ENCODE results near the gene SLC49A4.
A peak's percentile ranks its signal among the peaks of the same experiment; 100 is the strongest.

The SLC49A4 gene

GRCh38 chr3:122890077-122890719 is 95.3 kb downstream of the SLC49A4 start:
- peak; percentile 45 for DNase-seq
- no peak for TF ChIP-seq CTCF (IDR thresholded peaks at IDR 0.05; ENCODE audit: low read depth, low read length)
- H3K9me3 ChIP-seq = no peaks in the 10 kb centered on the region
- peaks cover 22% of the 10 kb centered on the region for H3K4me1 ChIP-seq
- H3K4me3 ChIP-seq (ENCODE audit: low read depth, low read length) = no peak overlapping the region
- H3K27me3 ChIP-seq = no peaks in the 10 kb centered on the region
- no peaks in the 10 kb centered on the region for H3K36me3 ChIP-seq

GRCh38 chr3:122890720-122891220 is 95.9 kb downstream of the SLC49A4 start:
- TF ChIP-seq CTCF (IDR thresholded peaks at IDR 0.05; ENCODE audit: low read depth, low read length) = no peak
- Histone ChIP-seq H3K4me1 (peaks cover 22% of the 10 kb centered on the region), H3K4me3 (ENCODE audit: low read depth, low read length) (no peak overlapping the region), H3K9me3 (no peaks in the 10 kb centered on the region), H3K36me3 (no peaks in the 10 kb centered on the region), H3K27me3 (no peaks in the 10 kb centered on the region)
- no peak for DNase-seq

- Histone ChIP-seq H3K4me3 (ENCODE audit: low read depth, low read length) (no peak overlapping the region), H3K4me1 (peaks cover 15% of the 10 kb centered on the region), H3K9me3 (no peaks in the 10 kb centered on the region), H3K36me3 (no peaks in the 10 kb centered on the region), H3K27me3 (no peaks in the 10 kb centered on the region)
- DNase-seq = no peak
- no peak for TF ChIP-seq CTCF (IDR thresholded peaks at IDR 0.05; ENCODE audit: low read depth, low read length)
Observed at GRCh38 chr3:122892118-122892960, 97.5 kb downstream of the SLC49A4 start.

- TF ChIP-seq CTCF (IDR thresholded peaks at IDR 0.05; ENCODE audit: low read depth, low read length) = no peak
- Histone ChIP-seq H3K27me3 (no peaks in the 10 kb centered on the region), H3K4me3 (ENCODE audit: low read depth, low read length) (no peak overlapping the region), H3K4me1 (peaks cover 15% of the 10 kb centered on the region), H3K9me3 (no peaks in the 10 kb centered on the region), H3K36me3 (no peaks in the 10 kb centered on the region)
- no peak for DNase-seq
Observed at GRCh38 chr3:122893282-122893681, 98.4 kb downstream of the SLC49A4 start.

- Histone ChIP-seq H3K4me3 (ENCODE audit: low read depth, low read length) (no peak overlapping the region), H3K36me3 (no peaks in the 10 kb centered on the region), H3K4me1 (peaks cover 19% of the 10 kb centered on the region), H3K9me3 (no peaks in the 10 kb centered on the region), H3K27me3 (no peaks in the 10 kb centered on the region)
- peak; percentile 62 for DNase-seq
- no peak for TF ChIP-seq CTCF (IDR thresholded peaks at IDR 0.05; ENCODE audit: low read depth, low read length)
Observed at GRCh38 chr3:122893754-122894668, 99.1 kb downstream of the SLC49A4 start.

All from BE2C (cell line).